HPDE6-E6E7 (cell line): Measurements from ENCODE around the gene MOV10L1.

Source experiments
- DNase-seq: peaks from one replicate; pipeline ENCODE4 v3.0.0; 2011; ENCODE audit warnings: missing footprints; ENCODE audit errors: extremely low spot score

MOV10L1 gene

GRCh38 chr22:50089682-50090411, at the start of gene MOV10L1:
TSS of gene MOV10L1 (plus strand) at chr22:50090006. CDS start at chr22:50090089, 83 bp downstream.
- no peak for DNase-seq

- DNase-seq = no peak
These were observed 49.1 kb upstream of the MOV10L1 start for GRCh38 chr22:50040717-50041116.

GRCh38 chr22:50041361-50042065, 48.3 kb upstream of the MOV10L1 start:
- DNase-seq = no peak

- DNase-seq = no peak
These were observed 45.2 kb upstream of the MOV10L1 start for GRCh38 chr22:50044485-50045118.

GRCh38 chr22:50045211-50046018, 44.4 kb upstream of the MOV10L1 start:
- DNase-seq = no peak

- no peak for DNase-seq
These were observed 43.8 kb upstream of the MOV10L1 start for GRCh38 chr22:50046019-50046415.

GRCh38 chr22:50046481-50047245, 43.1 kb upstream of the MOV10L1 start:
- no peak for DNase-seq

GRCh38 chr22:50047346-50047745, 42.5 kb upstream of the MOV10L1 start:
- no peak for DNase-seq

- no peak for DNase-seq
These were observed 41.6 kb upstream of the MOV10L1 start for GRCh38 chr22:50048061-50048765.

GRCh38 chr22:50048836-50049235, 41.0 kb upstream of the MOV10L1 start:
- no peak for DNase-seq

- DNase-seq = no peak
These were observed 40.3 kb upstream of the MOV10L1 start for GRCh38 chr22:50049299-50050195.

GRCh38 chr22:50051930-50052329, 37.9 kb upstream of the MOV10L1 start:
- no peak for DNase-seq

GRCh38 chr22:50053861-50054260, 35.9 kb upstream of the MOV10L1 start:
- DNase-seq = no peak

- no peak for DNase-seq
These were observed 33.4 kb upstream of the MOV10L1 start for GRCh38 chr22:50056214-50056972.

- no peak for DNase-seq
These were observed 32.3 kb upstream of the MOV10L1 start for GRCh38 chr22:50057278-50058060.

- no peak for DNase-seq
These were observed 31.5 kb upstream of the MOV10L1 start, which contains the start of gene TTLL8 for GRCh38 chr22:50058061-50058905. TSS of gene TTLL8 (minus strand) at chr22:50058298.
